ENCODE results near the gene AP3S2. TPM values are rescaled to one million over a fixed set of nuclear protein-coding genes. Genes with fewer than 3 reads are reported as not detected.

Gene AP3S2
- total RNA-seq, 1 experiment from 2014 or later: 23.3 TPM

GRCh38 chr15:89806210-89806558 lies 87.6 kb downstream of the AP3S2 start:
- ATAC-seq (no peak), DNase-seq (ENCODE audit: low read depth, low spot score) (no peak)
- BruUV-seq (replicated peaks): no TSS peak
- ChIA-PET POLR2A (no interaction called here), CTCF (no interaction called here), RAD21 (ENCODE audit: low non-redundant PET in 1 of 2, low total read pairs in 2 of 2, uncharacterized antibody in 2 of 2, unreplicated experiment in 2 of 2) (no interaction called here)
- no peaks in the 10 kb centered on the region for H3K27me3 ChIP-seq (ENCODE audit: insufficient read depth, low read length)
- H3K79me2 ChIP-seq (ENCODE audit: insufficient read depth, low read length): no peaks in the 10 kb centered on the region
- no peak overlapping the region for H3K4me2 ChIP-seq (ENCODE audit: low read length)
- H4K20me1 ChIP-seq (ENCODE audit: insufficient read depth): no peaks in the 10 kb centered on the region
- no peak overlapping the region for H3K4me3 ChIP-seq (replicated peaks in 1 of 2; ENCODE audit: low read depth in 1 of 2, low read length in 2 of 2)
- H3K9me2 ChIP-seq (ENCODE audit: insufficient read depth): no peaks in the 10 kb centered on the region
- H2AFZ ChIP-seq (ENCODE audit: low read depth, low read length, poor library complexity, severe bottlenecking): no peak overlapping the region
- H3K4me1 ChIP-seq (ENCODE audit: control insufficient read depth in 1 of 2, insufficient read depth in 2 of 2, low read length in 2 of 2): peaks cover 0 to 9% of the 10 kb centered on the region in 2 experiments; a peak in 1 of 4 replicates
- intact Hi-C loops (cut with micrococcal nuclease): no loop called here
- TF ChIP-seq SP1 (IDR thresholded peaks at IDR 0.05; ENCODE audit: low read depth) (no peak), ZNF274 (IDR thresholded peaks at IDR 0.05; ENCODE audit: low read depth, low read length) (no peak), TCF7L2 (IDR thresholded peaks at IDR 0.05; ENCODE audit: borderline replicate concordance, extremely low read depth, insufficient read depth, insufficient read length) (no peak)
- no peak overlapping the region for H3K9ac ChIP-seq (ENCODE audit: low read length)
- no peaks in the 10 kb centered on the region for H3K9me3 ChIP-seq (ENCODE audit: control insufficient read depth in 1 of 2, insufficient read depth in 1 of 2, low read depth in 1 of 2, low read length in 2 of 2)
- H3K36me3 ChIP-seq (ENCODE audit: control insufficient read depth in 1 of 2, insufficient read depth in 2 of 2, low read length in 2 of 2): no peaks in the 10 kb centered on the region
- no peak overlapping the region for H3K27ac ChIP-seq (ENCODE audit: low read depth, low read length)

- no peaks in the 10 kb centered on the region for H3K9me3 ChIP-seq (ENCODE audit: control insufficient read depth in 1 of 2, insufficient read depth in 1 of 2, low read depth in 1 of 2, low read length in 2 of 2)
- intact Hi-C loops (cut with micrococcal nuclease): no loop called here
- H3K4me2 ChIP-seq (ENCODE audit: low read length): no peak overlapping the region
- no peak for TF ChIP-seq SP1 (IDR thresholded peaks at IDR 0.05; ENCODE audit: low read depth)
- TF ChIP-seq ZNF274 (IDR thresholded peaks at IDR 0.05; ENCODE audit: low read depth, low read length): no peak
- TF ChIP-seq EZH2phosphoT487 (IDR thresholded peaks at IDR 0.05; ENCODE audit: borderline replicate concordance): no peak
- TF ChIP-seq YY1 (IDR thresholded peaks at IDR 0.05; ENCODE audit: extremely low read depth, insufficient replicate concordance, low read depth, low read length): no peak
- TF ChIP-seq CBX3 (IDR thresholded peaks at IDR 0.05; ENCODE audit: low read depth): no peak
- no peak for TF ChIP-seq SRF (IDR thresholded peaks at IDR 0.05; ENCODE audit: low read depth)
- no peak for TF ChIP-seq ATF3 (IDR thresholded peaks at IDR 0.05)
- TF ChIP-seq REST (IDR thresholded peaks at IDR 0.05; ENCODE audit: low read depth): no peak
- TF ChIP-seq POLR2A (IDR thresholded peaks at IDR 0.05; ENCODE audit: borderline replicate concordance, extremely low read depth, insufficient read depth, insufficient read length): no peak
- no peak for TF ChIP-seq TCF7L2 (IDR thresholded peaks at IDR 0.05; ENCODE audit: borderline replicate concordance, extremely low read depth, insufficient read depth, insufficient read length)
- no peak for TF ChIP-seq EGR1 (IDR thresholded peaks at IDR 0.05; ENCODE audit: low read depth)
- TF ChIP-seq SIN3A (IDR thresholded peaks at IDR 0.05; ENCODE audit: low read depth): no peak
- CTCF ChIA-PET: no interaction called here
- no TSS peak for BruUV-seq (replicated peaks)
- ATAC-seq (no peak), DNase-seq (ENCODE audit: low read depth, low spot score) (no peak)
- no peak overlapping the region for H3K4me3 ChIP-seq (replicated peaks in 1 of 2; ENCODE audit: low read depth in 1 of 2, low read length in 2 of 2)
- no peak overlapping the region for H2AFZ ChIP-seq (ENCODE audit: low read depth, low read length, poor library complexity, severe bottlenecking)
- H3K36me3 ChIP-seq (ENCODE audit: control insufficient read depth in 1 of 2, insufficient read depth in 2 of 2, low read length in 2 of 2): no peaks in the 10 kb centered on the region
- H3K27ac ChIP-seq (ENCODE audit: low read depth, low read length): no peak overlapping the region
- H3K27me3 ChIP-seq (ENCODE audit: insufficient read depth, low read length): no peaks in the 10 kb centered on the region
- POLR2A ChIA-PET: no interaction called here
- no peaks in the 10 kb centered on the region for H3K79me2 ChIP-seq (ENCODE audit: insufficient read depth, low read length)
- RAD21 ChIA-PET (ENCODE audit: low non-redundant PET in 1 of 2, low total read pairs in 2 of 2, uncharacterized antibody in 2 of 2, unreplicated experiment in 2 of 2): no interaction called here
- no peaks in the 10 kb centered on the region for H3K9me2 ChIP-seq (ENCODE audit: insufficient read depth)
- no peak overlapping the region for H3K9ac ChIP-seq (ENCODE audit: low read length)
- H3K4me1 ChIP-seq (ENCODE audit: control insufficient read depth in 1 of 2, insufficient read depth in 2 of 2, low read length in 2 of 2): peaks cover 0 to 9% of the 10 kb centered on the region in 2 experiments; a peak in 1 of 4 replicates
- no peaks in the 10 kb centered on the region for H4K20me1 ChIP-seq (ENCODE audit: insufficient read depth)
These were observed 88.3 kb downstream of the AP3S2 start for GRCh38 chr15:89805241-89806209.
